ENCODE measurements around the gene FGFR2. TPM values are rescaled to one million over a fixed set of nuclear protein-coding genes. Genes with fewer than 3 reads are reported as not detected.

FGFR2 gene
- total RNA-seq, 1 experiment from 2014 or later = 135 TPM

DNA sequence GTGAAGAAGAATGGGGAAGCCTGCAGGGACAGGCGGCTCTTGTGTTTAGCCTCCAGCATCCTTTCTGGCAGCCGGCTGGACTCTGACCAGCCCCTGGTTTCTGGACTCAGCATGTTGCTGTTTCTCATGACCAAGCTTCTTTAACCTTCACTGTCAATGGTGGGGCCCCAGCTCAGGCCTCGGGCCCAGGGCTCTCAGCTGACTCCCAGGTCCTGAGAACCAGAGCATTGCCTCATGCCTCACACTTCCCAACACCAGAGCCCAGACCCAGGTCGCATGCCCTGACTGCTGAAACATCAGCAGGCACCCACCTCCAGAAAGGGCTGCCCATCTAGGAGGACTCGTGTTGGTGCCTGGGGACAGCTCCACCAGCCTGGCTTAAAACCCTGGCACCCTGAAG is 34.8 kb upstream of the FGFR2 start:
- Mint-ChIP-seq H3K4me3 (no peak overlapping the region), H3K4me1 (peaks cover 0 to 7% of the 10 kb centered on the region in 2 experiments; a peak in 2 of 4 replicates), H3K9me3 (peaks cover 10 to 12% of the 10 kb centered on the region in 2 experiments), H3K36me3 (ENCODE audit: insufficient read depth in 1 of 3, low read depth in 3 of 3) (peaks cover 6 to 9% (median 8%) of the 10 kb centered on the region in 3 experiments), H3K27me3 (ENCODE audit: low read depth) (no peaks in the 10 kb centered on the region; the same call in 1 of the 2 replicates), H3K27ac (peak overlapping the region in 1 of 3 experiments; percentile 46; a peak in 1 of 7 replicates)
- Histone ChIP-seq H2BK20ac (ENCODE audit: low read depth, low read length, poor library complexity, severe bottlenecking) (no peak overlapping the region), H4K8ac (replicated peaks; ENCODE audit: insufficient read length, low read depth, low read length) (no peak overlapping the region), H2AK5ac (ENCODE audit: insufficient read length, low read length) (no peak overlapping the region), H3K27me3 (ENCODE audit: insufficient read depth, low read length) (no peaks in the 10 kb centered on the region), H2BK5ac (ENCODE audit: insufficient read length, low read length) (no peak overlapping the region), H4K91ac (ENCODE audit: insufficient read length, low read depth, low read length) (no peak overlapping the region), H2AFZ (ENCODE audit: low read length) (no peak overlapping the region), H3K23me2 (ENCODE audit: insufficient read length, low read depth, low read length, poor library complexity, severe bottlenecking) (no peaks in the 10 kb centered on the region), H3K18ac (ENCODE audit: insufficient read length, low read depth, low read length) (peak overlapping the region; percentile 1), H3K4ac (ENCODE audit: low read depth, low read length) (no peak overlapping the region), H3K27ac (ENCODE audit: insufficient read length, low read depth, low read length) (no peak overlapping the region), H4K5ac (ENCODE audit: insufficient read length, low read depth, low read length) (no peak overlapping the region), H3K9me3 (ENCODE audit: control insufficient read depth, low read depth, low read length) (no peaks in the 10 kb centered on the region), H3K56ac (ENCODE audit: insufficient read length, low read depth, low read length) (no peak overlapping the region), H3K14ac (ENCODE audit: insufficient read depth, low read length) (no peak overlapping the region), H3T11ph (ENCODE audit: low read length) (no peak overlapping the region), H2BK12ac (ENCODE audit: insufficient read length, low read depth, low read length) (no peak overlapping the region), H3K4me2 (ENCODE audit: insufficient read depth, insufficient read length, low read length) (no peak overlapping the region), H4K20me1 (ENCODE audit: control insufficient read depth, insufficient read depth, insufficient read length) (no peaks in the 10 kb centered on the region), H3K4me1 (ENCODE audit: insufficient read depth, low read length) (no peaks in the 10 kb centered on the region), H2BK120ac (ENCODE audit: low read depth, low read length, poor library complexity, severe bottlenecking) (no peak overlapping the region), H2BK15ac (ENCODE audit: low read depth, low read length) (no peak overlapping the region), H3K23ac (ENCODE audit: insufficient read length, low read depth, low read length) (no peak overlapping the region), H3K79me2 (ENCODE audit: insufficient read depth, low read length) (no peaks in the 10 kb centered on the region), H3K79me1 (ENCODE audit: insufficient read depth, low read depth, low read length, poor library complexity, severe bottlenecking) (no peaks in the 10 kb centered on the region), H3K9ac (ENCODE audit: extremely low read depth, insufficient read length, low read length) (no peak overlapping the region)
- no peak for DNase-seq
- no CpG with 5 or more reads among the region's 5 CpGs for WGBS (ENCODE audit: extremely low coverage, insufficient read length, low lambda C conversion rate)
- TF ChIP-seq, protein P1, sequence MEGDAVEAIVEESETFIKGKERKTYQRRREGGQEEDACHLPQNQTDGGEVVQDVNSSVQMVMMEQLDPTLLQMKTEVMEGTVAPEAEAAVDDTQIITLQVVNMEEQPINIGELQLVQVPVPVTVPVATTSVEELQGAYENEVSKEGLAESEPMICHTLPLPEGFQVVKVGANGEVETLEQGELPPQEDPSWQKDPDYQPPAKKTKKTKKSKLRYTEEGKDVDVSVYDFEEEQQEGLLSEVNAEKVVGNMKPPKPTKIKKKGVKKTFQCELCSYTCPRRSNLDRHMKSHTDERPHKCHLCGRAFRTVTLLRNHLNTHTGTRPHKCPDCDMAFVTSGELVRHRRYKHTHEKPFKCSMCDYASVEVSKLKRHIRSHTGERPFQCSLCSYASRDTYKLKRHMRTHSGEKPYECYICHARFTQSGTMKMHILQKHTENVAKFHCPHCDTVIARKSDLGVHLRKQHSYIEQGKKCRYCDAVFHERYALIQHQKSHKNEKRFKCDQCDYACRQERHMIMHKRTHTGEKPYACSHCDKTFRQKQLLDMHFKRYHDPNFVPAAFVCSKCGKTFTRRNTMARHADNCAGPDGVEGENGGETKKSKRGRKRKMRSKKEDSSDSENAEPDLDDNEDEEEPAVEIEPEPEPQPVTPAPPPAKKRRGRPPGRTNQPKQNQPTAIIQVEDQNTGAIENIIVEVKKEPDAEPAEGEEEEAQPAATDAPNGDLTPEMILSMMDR (conservative IDR thresholded peaks at IDR 0.05) = no peak

All from H9 (cell line).